Heart left ventricle (tissue), 16 donors: ENCODE measurements around the gene VDR. TPM values are rescaled to one million over a fixed set of nuclear protein-coding genes. Genes with fewer than 3 reads are reported as not detected.
A peak's percentile ranks its signal among the peaks of the same experiment; 100 is the strongest.

Experiments
- ATAC-seq, 4 donors: fragments of 200-7000 bp; cut with Tn5 transposase; one replicate each; pipeline ENCODE4 v1.9.1; 2020 to 2022; ENCODE audit warnings: moderate library complexity in 4 of 4, mild to moderate bottlenecking in 3 of 4, moderate number of reproducible peaks in 1 of 4
- DNase-seq, 5 donors: peaks; one replicate each; pipeline ENCODE4 v3.0.0-alpha.2; 2020
- H3K27ac ChIP-seq, 12 donors: fragments of 200-600 bp; sonication (generic) in 4 of 12; one replicate each; pipeline versions ENCODE4 v1.5.0 to v1.8.0; 2016 to 2022; ENCODE audit warnings: mild to moderate bottlenecking in 2 of 12
- H3K27me3 ChIP-seq, 9 donors: fragments of 200-600 bp; sonication (generic) in 2 of 9; one replicate each; pipeline versions ENCODE4 v1.5.1 to v1.8.0; 2016 to 2022; ENCODE audit warnings: mild to moderate bottlenecking in 3 of 9
- H3K36me3 ChIP-seq, 9 donors: fragments of 200-600 bp; sonication (generic) in 2 of 9; one replicate each; pipeline versions ENCODE4 v1.5.0 to v1.8.0; 2018 to 2022; ENCODE audit warnings: mild to moderate bottlenecking in 2 of 9
- H3K4me1 ChIP-seq, 12 donors: fragments of 200-600 bp; sonication (generic) in 4 of 12; one replicate each; pipeline versions ENCODE4 v1.5.0 to v1.8.0; 2016 to 2022; ENCODE audit warnings: mild to moderate bottlenecking in 3 of 12
- H3K4me3 ChIP-seq, 12 donors: fragments of 200-600 bp; sonication (generic) in 4 of 12; one replicate each; pipeline versions ENCODE4 v1.5.0 to v1.8.0; 2017 to 2022; ENCODE audit warnings: mild to moderate bottlenecking in 9 of 12, moderate library complexity in 4 of 12
- H3K9me3 ChIP-seq, 12 donors: fragments of 200-600 bp; sonication (generic) in 4 of 12; one replicate each; pipeline versions ENCODE4 v1.5.0 to v1.8.0; 2016 to 2022; ENCODE audit warnings: mild to moderate bottlenecking in 1 of 12
- POLR2A ChIP-seq, 2 donors: fragments of 450-650 bp; IDR thresholded peaks; one replicate each; pipeline ENCODE4 v1.6.1; 2017; ENCODE audit warnings: antibody characterized with exemption in 2 of 2, mild to moderate bottlenecking in 2 of 2, moderate library complexity in 2 of 2
- WGBS, 4 donors: extraction: QIAGEN DNeasy Blood & Tissue Kit in 2 of 4; methylation state at CpG; one replicate each; pipeline versions ENCODE4 v1.1.5 to v1.1.7; 2013 to 2018; 5-methylcytosine and 5-hydroxymethylcytosine counted together
- intact Hi-C, 10 donors: fragments of 100-400 bp; cut with DNase I; formaldehyde crosslinking; loops; one replicate each; pipeline versions ENCODE4 v1.11.1 to v1.14.2; 2022
- polyA plus RNA-seq, 2 donors: library from polyadenylated mRNA; stranded (reverse); fragments of 200-250 nt; gene quantifications; one replicate each; pipeline ENCODE4 v1.2.3, GENCODE V29; 2013
- total RNA-seq, 9 donors: library from RNA; depleted of rRNA in 2 of 9; stranded (reverse); fragments of >200 nt in 2 of 9; fragmentation: NEBNext Ultra II Directional in 3 of 9; extraction: Animal tissue kit (Norgen Biotek cat#: 25700) in 3 of 9; gene quantifications; one replicate each; pipeline versions ENCODE4 v1.1.0 to v1.2.4, GENCODE V29; 2016 to 2023
- TF ChIP-seq, protein P1 (sequence below), 12 donors: fragments of 200-600 bp; sonication (generic) in 4 of 12; IDR thresholded peaks; one replicate each; pipeline versions ENCODE4 v1.5.0 to v1.8.0; 2018 to 2022; ENCODE audit warnings: antibody characterized with exemption in 12 of 12, mild to moderate bottlenecking in 5 of 12
- donor health status: ischemic (EF 13 %, LVEDD 7.1; RV severe dilation, severe dysfunction).
- donor health status: healthy with polysubstance abuse.
- donor health status: DM: no; HTN: yes; CAD: no.
- donor health status: DM: no; HTN: no; CAD: no.
- donor health status: ischemic (EF 25% LVEDD 6.9; RV normal size, moderate dysfunction).
- donor health status: ischemic (EF 25% LVEDD 5.7; RV mildly dilated, moderate dysfunction).
- donor health status: healthy.
- donor health status: DM: yes; HTN: yes; CAD: no.
- donor health status: ischemic (EF 35%, LVEDD 5.7; RV mildly dilated, moderate dysfunction).
- donor health status: nonischemic (EF 11% LVEDD 7.7; RV severe dilation, severe dysfunction).
- donor health status: DM: yes; HTN: yes; CAD: no.
- donor health status: PGD.
- donor health status: ischemic (EF 29% LVEDD 5.4; RV normal size, mild dysfunction).
- donor health status: nonischemic (EF 23%, LVEDD 6.1; RV moderate dilation, normal function).

The VDR gene
- total and polyA plus RNA-seq, 11 donors, result 0.15 to 4.3 (median 0.63) TPM

DNA sequence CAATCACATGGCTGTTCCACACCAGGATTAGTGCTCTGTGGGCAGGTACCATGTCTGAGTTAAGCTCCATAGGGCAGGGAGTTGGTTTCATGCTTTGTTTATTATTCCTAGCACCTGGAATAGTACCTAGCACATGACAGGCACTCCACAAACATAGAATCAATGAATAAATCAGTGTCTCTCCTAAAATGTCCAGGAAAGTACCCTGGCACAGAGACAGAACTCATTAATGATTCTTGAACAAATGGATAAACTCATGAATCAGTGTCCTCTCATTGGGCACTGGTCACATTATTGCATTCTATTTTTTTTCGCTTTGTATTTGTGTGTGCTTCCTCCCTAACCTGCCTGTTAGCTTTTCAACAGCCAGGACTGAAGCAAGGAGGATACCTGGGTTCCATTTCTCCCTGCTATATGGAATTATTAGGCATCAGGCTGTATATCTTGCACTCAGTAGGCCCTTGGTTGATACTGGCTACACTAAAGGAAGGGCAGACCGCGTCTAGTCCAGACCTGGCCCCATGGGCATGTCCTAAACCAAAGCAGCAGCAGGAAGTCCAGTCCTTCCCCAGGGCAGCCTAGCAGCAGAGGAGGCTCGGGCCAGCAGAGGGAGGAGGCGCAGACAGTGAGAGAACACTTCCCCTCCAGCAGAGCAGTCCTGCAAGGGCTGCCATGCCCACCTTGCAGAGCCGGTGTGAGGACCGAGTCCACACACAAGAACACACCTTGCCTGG, 103.5 kb downstream of the VDR start:
- ATAC-seq, result peak in 3 of 4 donors; percentile 7 to 29 (median 15)
- Histone ChIP-seq H3K4me3 (peak overlapping the region in 4 of 12 donors; percentile 0 to 7 (median 4)), H3K27ac (peak overlapping the region in 11 of 12 donors; percentile 17 to 99 (median 73)), H3K27me3 (no peaks in the 10 kb centered on the region), H3K9me3 (no peaks in the 10 kb centered on the region), H3K4me1 (peaks cover 37 to 86% (median 81%) of the 10 kb centered on the region in 12 donors), H3K36me3 (peaks cover 2 to 56% (median 32%) of the 10 kb centered on the region in 9 donors)
- intact Hi-C loops, result loop anchor here in 3 of 10 donors (1.0 to 5.0 kb wide), 3 partner anchors 35 to 36 kb away; no protein-coding TSS in a partner anchor
- DNase-seq, result peak in 4 of 5 donors; percentile 56 to 73 (median 62)
- TF ChIP-seq, protein P1, sequence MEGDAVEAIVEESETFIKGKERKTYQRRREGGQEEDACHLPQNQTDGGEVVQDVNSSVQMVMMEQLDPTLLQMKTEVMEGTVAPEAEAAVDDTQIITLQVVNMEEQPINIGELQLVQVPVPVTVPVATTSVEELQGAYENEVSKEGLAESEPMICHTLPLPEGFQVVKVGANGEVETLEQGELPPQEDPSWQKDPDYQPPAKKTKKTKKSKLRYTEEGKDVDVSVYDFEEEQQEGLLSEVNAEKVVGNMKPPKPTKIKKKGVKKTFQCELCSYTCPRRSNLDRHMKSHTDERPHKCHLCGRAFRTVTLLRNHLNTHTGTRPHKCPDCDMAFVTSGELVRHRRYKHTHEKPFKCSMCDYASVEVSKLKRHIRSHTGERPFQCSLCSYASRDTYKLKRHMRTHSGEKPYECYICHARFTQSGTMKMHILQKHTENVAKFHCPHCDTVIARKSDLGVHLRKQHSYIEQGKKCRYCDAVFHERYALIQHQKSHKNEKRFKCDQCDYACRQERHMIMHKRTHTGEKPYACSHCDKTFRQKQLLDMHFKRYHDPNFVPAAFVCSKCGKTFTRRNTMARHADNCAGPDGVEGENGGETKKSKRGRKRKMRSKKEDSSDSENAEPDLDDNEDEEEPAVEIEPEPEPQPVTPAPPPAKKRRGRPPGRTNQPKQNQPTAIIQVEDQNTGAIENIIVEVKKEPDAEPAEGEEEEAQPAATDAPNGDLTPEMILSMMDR (IDR thresholded peaks at IDR 0.05), result peak in 9 of 12 donors; percentile 8 to 51 (median 25)
- no peak for TF ChIP-seq POLR2A (IDR thresholded peaks at IDR 0.05)
- WGBS, 4 donors, result 31 to 58% (median 48%) methylated on average over 6 to 7 of the region's 7 CpGs

- H3K36me3 ChIP-seq, result peaks cover 2 to 64% (median 39%) of the 10 kb centered on the region in 9 donors
- intact Hi-C loops, result loop anchor here in 2 of 10 donors (2.0 to 5.0 kb wide), 2 partner anchors 36 to 37 kb away; no protein-coding TSS in a partner anchor
- peaks cover 37 to 78% (median 73%) of the 10 kb centered on the region in 12 donors for H3K4me1 ChIP-seq
- TF ChIP-seq, protein P1 (IDR thresholded peaks at IDR 0.05), result no peak
- no peak for TF ChIP-seq POLR2A (IDR thresholded peaks at IDR 0.05)
- H3K27me3 ChIP-seq, result no peaks in the 10 kb centered on the region
- no peaks in the 10 kb centered on the region for H3K9me3 ChIP-seq
- H3K27ac ChIP-seq, result peak overlapping the region in 11 of 12 donors; percentile 36 to 99 (median 73)
- no peak overlapping the region for H3K4me3 ChIP-seq
- no peak for ATAC-seq
- 71 to 86% (median 79%) methylated on average over 6 to 7 of the region's 7 CpGs for WGBS, 4 donors
- no peak for DNase-seq
Measured at GRCh38 chr12:47800582-47800981, 104.2 kb downstream of the VDR start.

DNA sequence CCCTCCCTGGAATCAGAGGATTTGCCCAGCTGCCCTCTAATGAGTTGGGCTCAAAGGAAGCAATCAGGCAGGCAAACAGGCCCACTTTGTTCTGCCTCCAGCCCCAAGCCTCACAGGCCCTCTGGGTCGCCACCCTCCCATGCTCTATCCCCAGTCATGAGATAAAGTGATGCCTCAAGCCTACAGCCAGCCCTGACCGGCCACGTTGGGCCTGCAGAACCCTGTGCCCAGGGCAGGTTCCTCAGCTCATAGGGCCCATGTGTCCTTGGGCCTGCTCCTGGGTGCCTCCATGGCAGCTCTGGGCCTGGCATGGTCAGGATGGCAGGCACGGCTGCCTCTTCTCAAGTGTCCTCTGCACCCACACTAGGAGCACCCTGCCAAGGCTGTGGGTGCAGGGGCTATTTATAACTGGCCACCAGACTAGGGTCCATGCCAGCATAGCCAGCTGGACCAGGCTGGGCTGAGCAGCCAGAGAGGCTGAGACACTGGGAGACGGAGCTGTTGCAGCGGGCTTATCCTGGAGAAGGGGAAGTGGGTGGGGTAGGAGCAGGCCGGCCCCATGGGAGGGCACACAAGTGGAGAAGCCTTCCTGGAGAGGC, 105.3 kb downstream of the VDR start:
- TF ChIP-seq, protein P1 (IDR thresholded peaks at IDR 0.05), result no peak
- TF ChIP-seq POLR2A (IDR thresholded peaks at IDR 0.05), result no peak
- intact Hi-C loops, result loop anchor here in 5 of 10 donors (1.0 to 5.0 kb wide), 4 partner anchors 21 to 39 kb away; no protein-coding TSS in a partner anchor
- ATAC-seq, result peak; percentile 78 to 85 (median 79)
- DNase-seq, result peak; percentile 72 to 90 (median 80)
- Histone ChIP-seq H3K4me3 (no peak overlapping the region), H3K27ac (peak overlapping the region; percentile 40 to 99 (median 71)), H3K9me3 (no peaks in the 10 kb centered on the region), H3K27me3 (no peaks in the 10 kb centered on the region), H3K4me1 (peaks cover 37 to 67% (median 62%) of the 10 kb centered on the region in 12 donors), H3K36me3 (peaks cover 2 to 71% (median 48%) of the 10 kb centered on the region in 9 donors)
- WGBS, 4 donors, result 18 to 27% (median 20%) methylated on average over 6 to 7 of the region's 7 CpGs
